IMR-90 (cell line): ENCODE data around the gene SYCP2. TPM values are rescaled to one million over a fixed set of nuclear protein-coding genes. Genes with fewer than 3 reads are reported as not detected.

Experiments used
- ATAC-seq: fragments of 200-7000 bp; cut with Tn5 transposase; 2 replicates; pipeline ENCODE4 v1.9.1; 2020; ENCODE audit warnings: low read depth, mild to moderate bottlenecking, moderate library complexity
- BruUV-seq: library from RNA; stranded (reverse); fragments of 400-500 nt; replicated peaks from 2 replicates; lab custom pipeline; 2021; lab: Mats Ljungman, UMichigan
- CTCF ChIA-PET: fragments of 300-600 bp; formaldehyde crosslinking; extraction: SDS; loops from one replicate; lab custom pipeline; 2021; ENCODE audit warnings: antibody characterized with exemption; lab: Yijun Ruan, JAX
- POLR2A ChIA-PET: fragments of 300-600 bp; sonication (Branson Sonifier 250); formaldehyde crosslinking; loops from one replicate; lab custom pipeline; 2022; ENCODE audit warnings: antibody characterized with exemption; ENCODE audit not compliant: unreplicated experiment; lab: Charles Lee
- DNase-seq: peaks from one replicate; pipeline ENCODE4 v3.0.0; 2013
- H2AFZ ChIP-seq: replicated peaks from 2 replicates; pipeline ENCODE3; 2013; ENCODE audit warnings: low read length, mild to moderate bottlenecking; ENCODE audit not compliant: poor library complexity
- H2AK5ac ChIP-seq: 2 replicates; pipeline ENCODE4 v1.6.1; 2013; ENCODE audit warnings: low read depth, low read length, inconsistent platforms
- H2AK9ac ChIP-seq: replicated peaks from 2 replicates; pipeline ENCODE3; 2013; ENCODE audit warnings: mild to moderate bottlenecking, low read depth, low read length, moderate library complexity; ENCODE audit not compliant: poor library complexity
- H2BK120ac ChIP-seq: 2 replicates; pipeline ENCODE4 v1.6.1; 2013; ENCODE audit warnings: low read depth, low read length, inconsistent platforms
- H2BK15ac ChIP-seq: 3 replicates; pipeline ENCODE4 v1.6.1; 2013; ENCODE audit warnings: low read depth, low read length, inconsistent platforms
- H2BK20ac ChIP-seq: 2 replicates; pipeline ENCODE4 v1.6.1; 2013; ENCODE audit warnings: low read depth, mild to moderate bottlenecking, inconsistent platforms, low read length, moderate library complexity
- H2BK5ac ChIP-seq: 2 replicates; pipeline ENCODE4 v1.6.1; 2013; ENCODE audit warnings: mild to moderate bottlenecking, low read depth, low read length, inconsistent platforms; ENCODE audit not compliant: poor library complexity, severe bottlenecking
- H3K14ac ChIP-seq: replicated peaks from 2 replicates; pipeline ENCODE4 v1.6.1; 2013; ENCODE audit warnings: low read depth, low read length, inconsistent platforms
- H3K18ac ChIP-seq: 2 replicates; pipeline ENCODE4 v1.6.1; 2013; ENCODE audit warnings: low read depth, low read length, control low read depth
- H3K23ac ChIP-seq: 2 replicates; pipeline ENCODE4 v1.6.1; 2013; ENCODE audit warnings: low read depth, low read length, inconsistent platforms
- H3K27ac ChIP-seq: 2 replicates; pipeline ENCODE4 v1.5.1; 2013; ENCODE audit warnings: mild to moderate bottlenecking, control low read depth, low read length; ENCODE audit not compliant: insufficient read depth
- H3K27me3 ChIP-seq: 2 replicates; pipeline ENCODE4 v1.6.1; 2013; ENCODE audit warnings: low read length; ENCODE audit not compliant: control insufficient read depth, insufficient read depth
- H3K36me3 ChIP-seq: 2 replicates; pipeline ENCODE4 v1.6.1; 2013; ENCODE audit warnings: low read length, mixed read lengths; ENCODE audit not compliant: control insufficient read depth, insufficient read depth
- H3K4ac ChIP-seq: 2 replicates; pipeline ENCODE4 v1.6.1; 2013; ENCODE audit warnings: low read depth, low read length, inconsistent platforms
- H3K4me1 ChIP-seq: 2 replicates; pipeline ENCODE4 v1.6.1; 2013; ENCODE audit warnings: low read length, mixed read lengths; ENCODE audit not compliant: control insufficient read depth, insufficient read depth
- H3K4me2 ChIP-seq: 2 replicates; pipeline ENCODE4 v1.6.1; 2013; ENCODE audit warnings: low read depth, mild to moderate bottlenecking, control low read depth, low read length, moderate library complexity
- H3K4me3 ChIP-seq: 2 replicates; pipeline ENCODE4 v1.5.1; 2013; ENCODE audit warnings: low read depth, mild to moderate bottlenecking, control low read depth, low read length, moderate library complexity; ENCODE audit not compliant: insufficient read depth
- H3K56ac ChIP-seq: 2 replicates; pipeline ENCODE4 v1.6.1; 2013; ENCODE audit warnings: low read length, inconsistent platforms; ENCODE audit not compliant: insufficient read depth; ENCODE audit errors: extremely low read depth
- H3K79me1 ChIP-seq, 2 experiments: 2 replicates each; pipeline ENCODE4 v1.6.1; 2013; ENCODE audit warnings: low read length in 2 of 2, inconsistent platforms in 1 of 2, low read depth in 1 of 2
- H3K9ac ChIP-seq: 2 replicates; pipeline ENCODE4 v1.6.1; 2013; ENCODE audit warnings: low read depth, low read length, control low read depth
- H3K9me1 ChIP-seq: 2 replicates; pipeline ENCODE4 v1.6.1; 2013; ENCODE audit warnings: low read length, inconsistent platforms; ENCODE audit not compliant: insufficient read depth
- H3K9me3 ChIP-seq: 2 replicates; pipeline ENCODE4 v1.6.1; 2013; ENCODE audit warnings: low read length; ENCODE audit not compliant: control insufficient read depth, insufficient read depth
- H4K20me1 ChIP-seq: 2 replicates; pipeline ENCODE4 v1.6.1; 2013; ENCODE audit warnings: low read length, inconsistent platforms; ENCODE audit not compliant: insufficient read depth
- H4K5ac ChIP-seq: 2 replicates; pipeline ENCODE4 v1.6.1; 2013; ENCODE audit warnings: mild to moderate bottlenecking, low read depth, low read length, control low read depth
- H4K8ac ChIP-seq, 2 experiments: 2 replicates each; pipeline ENCODE4 v1.6.1; 2013; ENCODE audit warnings: low read depth in 2 of 2, low read length in 2 of 2, control low read depth in 1 of 2, inconsistent platforms in 1 of 2
- H4K91ac ChIP-seq: 2 replicates; pipeline ENCODE4 v1.6.1; 2013; ENCODE audit warnings: low read depth, low read length, inconsistent platforms; ENCODE audit not compliant: insufficient read depth
- BHLHE40 ChIP-seq: fragments of 150-350 bp; IDR thresholded peaks from 2 replicates; pipeline ENCODE4 v1.6.1; 2016; ENCODE audit warnings: mild to moderate bottlenecking, low read depth, low read length
- CEBPB ChIP-seq: IDR thresholded peaks from 2 replicates; pipeline ENCODE4 v1.6.1; 2012; ENCODE audit warnings: low read depth, low read length, improper control_type of control experiment
- CHD1 ChIP-seq: IDR thresholded peaks from 2 replicates; pipeline ENCODE4 v1.6.1; 2012; ENCODE audit warnings: low read depth, low read length, improper control_type of control experiment
- FOS ChIP-seq: fragments of 150-350 bp; IDR thresholded peaks from 2 replicates; pipeline ENCODE4 v1.6.1; 2016; ENCODE audit warnings: low read depth, low read length
- MAFK ChIP-seq: IDR thresholded peaks from 2 replicates; pipeline ENCODE4 v1.6.1; 2012; ENCODE audit warnings: low read depth, low read length, improper control_type of control experiment
- MAZ ChIP-seq: IDR thresholded peaks from 2 replicates; pipeline ENCODE4 v1.6.1; 2012; ENCODE audit warnings: low read depth, mild to moderate bottlenecking, low read length, improper control_type of control experiment, moderate library complexity, borderline replicate concordance
- MXI1 ChIP-seq: IDR thresholded peaks from 2 replicates; pipeline ENCODE4 v1.6.1; 2012; ENCODE audit warnings: low read depth, mild to moderate bottlenecking, low read length, moderate library complexity, borderline replicate concordance
- NFE2L2 ChIP-seq: fragments of 150-350 bp; IDR thresholded peaks from 2 replicates; pipeline ENCODE4 v1.6.1; 2016; ENCODE audit warnings: low read depth, mild to moderate bottlenecking, low read length
- POLR2A ChIP-seq: IDR thresholded peaks from 2 replicates; pipeline ENCODE4 v1.6.1; 2012; ENCODE audit warnings: mild to moderate bottlenecking, low read depth, low read length
- RAD21 ChIP-seq: IDR thresholded peaks from 2 replicates; pipeline ENCODE4 v1.6.1; 2012; ENCODE audit warnings: low read length, improper control_type of control experiment
- RCOR1 ChIP-seq: IDR thresholded peaks from 2 replicates; pipeline ENCODE4 v1.6.1; 2012; ENCODE audit warnings: mild to moderate bottlenecking, low read length, improper control_type of control experiment; ENCODE audit not compliant: insufficient replicate concordance
- RFX5 ChIP-seq: IDR thresholded peaks from 2 replicates; pipeline ENCODE4 v1.8.0; 2012; ENCODE audit warnings: low read depth, mild to moderate bottlenecking, low read length, moderate library complexity
- SMC3 ChIP-seq: fragments of 150-350 bp; IDR thresholded peaks from 2 replicates; pipeline ENCODE4 v1.6.1; 2016; ENCODE audit warnings: low read depth, mild to moderate bottlenecking, antibody characterized with exemption, low read length, moderate library complexity
- WGBS, 2 experiments: methylation state at CpG; one replicate each; pipeline versions ENCODE4 v1.1.5 to v1.1.7; 2013; ENCODE audit warnings: missing lambda C conversion rate in 2 of 2; ENCODE audit not compliant: insufficient read length in 1 of 2; ENCODE audit errors: extremely low coverage in 2 of 2; 5-methylcytosine and 5-hydroxymethylcytosine counted together
- dilution Hi-C: fragments of 300-500 bp; cut with HindIII; formaldehyde crosslinking; loops from one replicate; pipeline ENCODE4 v1.14.3; 2018; ENCODE audit warnings: low sequenced_read_pairs; ENCODE audit not compliant: unreplicated experiment
- in situ Hi-C: fragments of 300-500 bp; cut with MboI; formaldehyde crosslinking; loops from 3 replicates; pipeline ENCODE4 v1.14.3; 2019; ENCODE audit warnings: low sequenced_read_pairs, inconsistent platforms, mixed read lengths
- intact Hi-C: fragments of 100-400 bp; cut with micrococcal nuclease; formaldehyde crosslinking; loops from 2 replicates; pipeline ENCODE4 v1.10.0; 2022
- polyA plus RNA-seq, 3 experiments: library from polyadenylated mRNA; depleted of rRNA; stranded (reverse); fragments of >200 nt; gene quantifications; 2 replicates each; pipeline ENCODE4 v1.2.3, GENCODE V29; 2012; ENCODE audit warnings: low replicate concordance in 1 of 3
- total RNA-seq: library from RNA; depleted of rRNA; stranded (reverse); fragments of >200 nt; gene quantifications from 2 replicates; pipeline ENCODE4 v1.2.3, GENCODE V29; 2012
- TF ChIP-seq, protein P1 (sequence below): fragments of 150-350 bp; IDR thresholded peaks from 2 replicates; pipeline ENCODE4 v1.6.1; 2016; ENCODE audit warnings: low read depth, mild to moderate bottlenecking, low read length, moderate library complexity, borderline replicate concordance
- TF ChIP-seq, protein P2 (sequence below): fragments of 150-350 bp; IDR thresholded peaks from 2 replicates; pipeline ENCODE4 v1.6.1; 2017; ENCODE audit warnings: mild to moderate bottlenecking, antibody characterized with exemption, low read length, low read depth
- TF ChIP-seq, protein P3 (sequence below): conservative IDR thresholded peaks from 2 replicates; pipeline ENCODE4 v1.5.1; 2012; ENCODE audit warnings: mild to moderate bottlenecking, low read depth, low read length, improper control_type of control experiment

SYCP2 gene
- total and polyA plus RNA-seq, 2 of the 4 experiments (the other 2 are of a cell fraction) = 0.18 to 0.31 TPM

DNA sequence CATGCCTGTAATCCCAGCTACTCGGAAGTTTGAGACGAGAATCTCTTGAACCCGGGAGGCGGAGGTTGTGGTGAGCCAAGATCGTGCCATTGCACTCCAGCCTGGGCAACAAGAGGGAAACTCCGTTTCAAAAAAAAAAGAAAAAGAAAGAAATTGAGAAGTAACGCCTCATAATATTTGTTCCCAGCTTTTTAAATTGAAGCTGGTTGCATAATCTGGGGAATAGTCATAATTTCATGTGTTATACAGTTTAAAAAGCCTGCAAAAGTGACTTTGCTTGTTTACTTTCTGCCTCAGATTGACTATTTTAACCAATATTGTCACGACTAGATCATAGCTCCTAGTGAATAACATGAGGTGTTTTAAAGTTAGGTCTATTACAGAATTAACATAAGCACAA is 13.9 kb upstream of the SYCP2 start:
- ChIA-PET POLR2A (no interaction called here), CTCF (interaction anchor here (1.3 kb wide), 1 partner anchor 13 kb away, joined by 5 read pairs; the partner anchor contains the start of gene SYCP2)
- H3K18ac ChIP-seq = no peak overlapping the region
- peaks cover 2% of the 10 kb centered on the region for H3K4me1 ChIP-seq
- in situ Hi-C loops = no loop called here
- no TSS peak for BruUV-seq
- no peak overlapping the region for H2BK15ac ChIP-seq
- intact Hi-C loops = loop anchor here (5.0 to 10.0 kb wide), 3 partner anchors 373 to 1237 kb away; no protein-coding TSS in a partner anchor
- H3K9ac ChIP-seq = no peak overlapping the region
- H2AFZ ChIP-seq = no peak overlapping the region
- ATAC-seq (no peak), DNase-seq (no peak)
- H4K91ac ChIP-seq = no peak overlapping the region
- H3K9me1 ChIP-seq = no peaks in the 10 kb centered on the region
- no peak overlapping the region for H3K23ac ChIP-seq
- no peak overlapping the region for H3K4ac ChIP-seq
- H3K4me2 ChIP-seq = no peak overlapping the region
- H3K56ac ChIP-seq = no peak overlapping the region
- 100% methylated on average over 1 of the region's 8 CpGs; no CpG with 5 or more reads in 1 of the 2 experiments for WGBS, 2 experiments
- TF ChIP-seq, protein P1, sequence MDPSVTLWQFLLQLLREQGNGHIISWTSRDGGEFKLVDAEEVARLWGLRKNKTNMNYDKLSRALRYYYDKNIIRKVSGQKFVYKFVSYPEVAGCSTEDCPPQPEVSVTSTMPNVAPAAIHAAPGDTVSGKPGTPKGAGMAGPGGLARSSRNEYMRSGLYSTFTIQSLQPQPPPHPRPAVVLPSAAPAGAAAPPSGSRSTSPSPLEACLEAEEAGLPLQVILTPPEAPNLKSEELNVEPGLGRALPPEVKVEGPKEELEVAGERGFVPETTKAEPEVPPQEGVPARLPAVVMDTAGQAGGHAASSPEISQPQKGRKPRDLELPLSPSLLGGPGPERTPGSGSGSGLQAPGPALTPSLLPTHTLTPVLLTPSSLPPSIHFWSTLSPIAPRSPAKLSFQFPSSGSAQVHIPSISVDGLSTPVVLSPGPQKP = no peak
- TF ChIP-seq MAFK (no peak), FOS (no peak), RFX5 (no peak), RAD21 (no peak), CHD1 (no peak), MAZ (no peak), NFE2L2 (no peak), SMC3 (no peak), BHLHE40 (no peak), POLR2A (no peak), CEBPB (no peak), MXI1 (no peak), RCOR1 (no peak)
- TF ChIP-seq, protein P2, sequence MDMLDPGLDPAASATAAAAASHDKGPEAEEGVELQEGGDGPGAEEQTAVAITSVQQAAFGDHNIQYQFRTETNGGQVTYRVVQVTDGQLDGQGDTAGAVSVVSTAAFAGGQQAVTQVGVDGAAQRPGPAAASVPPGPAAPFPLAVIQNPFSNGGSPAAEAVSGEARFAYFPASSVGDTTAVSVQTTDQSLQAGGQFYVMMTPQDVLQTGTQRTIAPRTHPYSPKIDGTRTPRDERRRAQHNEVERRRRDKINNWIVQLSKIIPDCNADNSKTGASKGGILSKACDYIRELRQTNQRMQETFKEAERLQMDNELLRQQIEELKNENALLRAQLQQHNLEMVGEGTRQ = no peak
- TF ChIP-seq, protein P3, sequence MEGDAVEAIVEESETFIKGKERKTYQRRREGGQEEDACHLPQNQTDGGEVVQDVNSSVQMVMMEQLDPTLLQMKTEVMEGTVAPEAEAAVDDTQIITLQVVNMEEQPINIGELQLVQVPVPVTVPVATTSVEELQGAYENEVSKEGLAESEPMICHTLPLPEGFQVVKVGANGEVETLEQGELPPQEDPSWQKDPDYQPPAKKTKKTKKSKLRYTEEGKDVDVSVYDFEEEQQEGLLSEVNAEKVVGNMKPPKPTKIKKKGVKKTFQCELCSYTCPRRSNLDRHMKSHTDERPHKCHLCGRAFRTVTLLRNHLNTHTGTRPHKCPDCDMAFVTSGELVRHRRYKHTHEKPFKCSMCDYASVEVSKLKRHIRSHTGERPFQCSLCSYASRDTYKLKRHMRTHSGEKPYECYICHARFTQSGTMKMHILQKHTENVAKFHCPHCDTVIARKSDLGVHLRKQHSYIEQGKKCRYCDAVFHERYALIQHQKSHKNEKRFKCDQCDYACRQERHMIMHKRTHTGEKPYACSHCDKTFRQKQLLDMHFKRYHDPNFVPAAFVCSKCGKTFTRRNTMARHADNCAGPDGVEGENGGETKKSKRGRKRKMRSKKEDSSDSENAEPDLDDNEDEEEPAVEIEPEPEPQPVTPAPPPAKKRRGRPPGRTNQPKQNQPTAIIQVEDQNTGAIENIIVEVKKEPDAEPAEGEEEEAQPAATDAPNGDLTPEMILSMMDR = no peak
- H4K20me1 ChIP-seq = no peaks in the 10 kb centered on the region
- no peak overlapping the region for H2BK5ac ChIP-seq
- H3K79me1 ChIP-seq = no peaks in the 10 kb centered on the region
- no peak overlapping the region for H2AK5ac ChIP-seq
- no peak overlapping the region for H2BK20ac ChIP-seq
- no peak overlapping the region for H2AK9ac ChIP-seq
- no peak overlapping the region for H3K14ac ChIP-seq
- no peak overlapping the region for H3K27ac ChIP-seq
- dilution Hi-C loops = no loop called here
- no peak overlapping the region for H3K4me3 ChIP-seq
- no peak overlapping the region for H4K8ac ChIP-seq
- H3K9me3 ChIP-seq = no peaks in the 10 kb centered on the region
- no peak overlapping the region for H4K5ac ChIP-seq
- peaks cover 11% of the 10 kb centered on the region for H3K36me3 ChIP-seq
- H3K27me3 ChIP-seq = no peaks in the 10 kb centered on the region
- H2BK120ac ChIP-seq = no peak overlapping the region
